HG02763 (cell line): Measurements from ENCODE around the gene PEAK3.

Experiments used
- ATAC-seq: cut with Tn5 transposase; IDR thresholded peaks from one replicate; pipeline ENCODE4 v1.9.1; 2021; ENCODE audit warnings: mild to moderate bottlenecking, moderate library complexity; ENCODE audit not compliant: unreplicated experiment

Gene PEAK3

DNA sequence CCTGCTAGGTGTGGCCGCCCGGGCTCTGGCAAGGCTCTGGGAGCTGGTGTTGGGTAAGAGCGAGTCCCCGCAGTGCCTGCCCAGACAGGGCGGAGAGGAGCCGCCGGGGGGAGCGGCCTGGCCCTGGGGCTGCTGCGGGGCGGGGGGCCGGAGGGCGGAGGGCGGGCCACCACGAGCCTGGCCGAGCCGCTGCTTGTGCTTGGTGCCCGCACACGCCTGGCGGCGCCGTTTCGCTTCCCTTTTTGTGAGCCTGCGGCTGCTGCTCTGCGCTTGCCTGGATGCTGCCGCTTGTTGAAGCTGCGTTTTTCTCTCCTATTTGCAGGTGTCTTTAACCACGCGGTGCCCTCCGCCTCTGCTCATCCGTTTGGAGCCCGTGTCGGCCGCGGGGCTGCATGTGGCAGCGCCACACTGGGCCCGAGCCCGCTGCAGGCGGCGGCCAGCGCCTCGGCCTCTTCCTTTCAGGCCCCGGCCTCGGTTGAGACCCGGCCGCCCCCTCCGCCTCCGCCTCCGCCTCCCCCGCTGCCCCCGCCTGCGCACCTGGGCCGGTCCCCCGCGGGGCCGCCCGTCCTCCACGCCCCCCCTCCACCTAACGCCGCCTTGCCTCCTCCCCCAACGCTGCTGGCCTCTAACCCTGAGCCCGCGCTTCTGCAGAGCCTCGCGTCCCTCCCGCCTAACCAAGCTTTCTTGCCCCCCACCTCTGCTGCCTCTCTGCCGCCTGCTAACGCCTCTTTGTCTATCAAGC, 54.4 kb downstream of the PEAK3 start:
- ATAC-seq = no peak

DNA sequence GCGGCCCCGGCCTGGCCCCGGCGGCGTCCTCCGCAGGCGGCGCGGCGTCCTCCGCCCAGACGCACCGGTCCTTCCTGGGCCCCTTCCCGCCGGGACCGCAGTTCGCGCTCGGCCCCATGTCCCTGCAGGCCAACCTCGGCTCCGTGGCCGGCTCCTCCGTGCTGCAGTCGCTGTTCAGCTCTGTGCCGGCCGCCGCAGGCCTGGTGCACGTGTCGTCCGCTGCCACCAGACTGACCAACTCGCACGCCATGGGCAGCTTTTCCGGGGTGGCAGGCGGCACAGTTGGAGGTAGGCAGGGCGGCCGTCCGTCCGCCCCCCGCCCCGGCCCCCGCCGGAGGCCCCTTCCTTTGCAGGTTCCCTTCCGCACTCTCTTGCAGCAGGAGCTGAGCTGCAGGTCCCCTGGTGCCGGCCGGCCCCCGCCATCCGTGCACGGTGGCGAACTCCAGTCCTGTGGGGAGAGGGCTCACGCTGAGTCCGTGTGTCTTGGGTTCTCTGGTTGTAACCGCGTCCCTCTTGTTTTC, 55.1 kb downstream of the PEAK3 start:
- ATAC-seq = no peak

DNA sequence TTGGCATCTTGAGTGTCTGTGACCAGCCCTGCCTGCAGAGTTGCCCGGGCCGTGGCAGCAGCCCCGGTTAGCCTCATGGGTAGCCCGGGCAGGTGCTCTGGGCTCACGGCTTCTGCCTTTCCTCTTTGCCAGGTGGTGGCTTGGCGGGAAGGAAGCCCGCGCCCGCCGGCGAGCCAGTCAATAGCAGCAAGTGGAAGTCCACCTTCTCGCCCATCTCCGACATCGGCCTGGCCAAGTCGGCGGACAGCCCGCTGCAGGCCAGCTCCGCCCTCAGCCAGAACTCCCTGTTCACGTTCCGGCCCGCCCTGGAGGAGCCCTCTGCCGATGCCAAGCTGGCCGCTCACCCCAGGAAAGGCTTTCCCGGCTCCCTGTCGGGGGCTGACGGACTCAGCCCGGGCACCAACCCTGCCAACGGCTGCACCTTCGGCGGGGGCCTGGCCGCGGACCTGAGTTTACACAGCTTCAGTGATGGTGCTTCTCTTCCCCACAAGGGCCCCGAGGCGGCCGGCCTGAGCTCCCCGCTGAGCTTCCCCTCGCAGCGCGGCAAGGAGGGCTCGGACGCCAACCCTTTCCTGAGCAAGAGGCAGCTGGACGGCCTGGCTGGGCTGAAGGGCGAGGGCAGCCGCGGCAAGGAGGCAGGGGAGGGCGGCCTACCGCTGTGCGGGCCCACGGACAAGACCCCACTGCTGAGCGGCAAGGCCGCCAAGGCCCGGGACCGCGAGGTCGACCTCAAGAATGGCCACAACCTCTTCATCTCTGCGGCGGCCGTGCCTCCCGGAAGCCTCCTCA, 55.7 kb downstream of the PEAK3 start:
- no peak for ATAC-seq

DNA sequence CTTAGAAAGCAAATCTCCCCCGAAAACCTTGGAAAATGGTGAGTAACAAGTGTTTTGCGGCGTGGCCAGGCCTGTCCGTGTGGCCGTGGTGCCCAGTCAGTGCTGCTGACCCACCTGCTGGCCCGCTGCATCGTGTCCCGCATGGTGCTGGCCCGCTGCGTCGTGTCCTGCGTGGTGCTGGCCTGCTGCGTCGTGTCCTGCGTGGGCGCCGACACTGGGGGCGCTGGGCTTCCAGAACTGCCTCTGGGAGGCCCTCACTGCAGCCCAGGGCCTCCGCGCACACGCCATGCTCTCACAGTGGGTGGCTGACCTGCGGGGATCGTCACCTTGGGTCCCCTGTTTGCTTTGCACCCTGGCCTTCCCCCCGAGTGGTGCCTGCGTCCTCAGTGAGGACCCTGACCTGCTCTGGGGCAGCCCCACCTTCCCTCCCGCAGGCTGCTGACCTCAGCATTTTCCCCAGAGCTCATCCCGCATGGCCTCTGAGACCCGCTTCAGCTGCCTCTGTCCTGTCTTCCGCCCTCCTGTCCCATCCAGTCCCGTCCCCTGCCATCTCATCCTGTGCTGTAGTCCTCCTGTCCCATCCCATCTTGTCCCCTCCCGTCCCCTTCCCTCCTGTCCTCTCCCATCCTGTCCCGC, 56.4 kb downstream of the PEAK3 start:
- ATAC-seq = no peak

DNA sequence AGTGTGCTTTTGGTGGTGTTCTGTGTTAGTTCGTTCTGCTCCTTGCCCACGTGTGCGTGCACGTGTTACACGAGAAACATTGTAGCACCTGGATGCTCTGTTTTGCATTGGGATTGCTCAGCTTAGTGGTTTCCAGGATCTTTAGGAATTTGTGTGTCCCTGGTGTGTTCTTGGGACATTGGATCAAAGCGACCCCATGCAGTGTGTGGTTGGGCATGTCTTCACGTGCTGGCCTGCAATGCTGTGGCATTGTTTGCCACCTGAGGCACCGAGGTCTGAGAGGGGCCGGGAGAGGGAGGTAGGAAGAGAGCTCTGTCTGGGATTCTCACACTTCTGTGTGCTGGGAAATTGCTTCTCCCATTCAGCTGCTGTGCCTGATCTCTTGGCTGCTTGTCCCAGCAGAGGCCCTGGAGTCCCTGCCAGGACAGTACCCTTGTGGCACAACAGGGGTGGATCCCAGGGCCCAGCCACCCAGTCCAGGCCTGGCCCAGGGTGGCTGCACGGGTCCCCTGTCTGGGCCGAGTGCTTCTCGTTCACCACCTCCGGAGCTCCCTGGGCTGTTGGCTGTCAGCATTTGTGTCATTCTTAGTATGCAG, 57.1 kb downstream of the PEAK3 start:
- no peak for ATAC-seq
